Endodermal cell (in vitro differentiated cells): ENCODE results near the gene PTGES3. TPM values are rescaled to one million over a fixed set of nuclear protein-coding genes. Genes with fewer than 3 reads are reported as not detected.
A peak's percentile ranks its signal among the peaks of the same experiment; 100 is the strongest.

Experiments
- DNase-seq: peaks from one replicate; pipeline ENCODE4 v3.0.0-alpha.2; 2017
- H3K27ac ChIP-seq: 2 replicates; pipeline ENCODE4 v1.5.1; 2013; ENCODE audit warnings: mild to moderate bottlenecking, low read depth, low read length, moderate library complexity
- H3K27me3 ChIP-seq: 2 replicates; pipeline ENCODE4 v1.6.1; 2013; ENCODE audit warnings: mild to moderate bottlenecking, low read length, moderate library complexity; ENCODE audit not compliant: insufficient read depth, control insufficient read depth, poor library complexity, severe bottlenecking
- H3K36me3 ChIP-seq: 2 replicates; pipeline ENCODE4 v1.7.0; 2013; ENCODE audit warnings: mild to moderate bottlenecking, low read length, moderate library complexity; ENCODE audit not compliant: control insufficient read depth, insufficient read depth
- H3K4me1 ChIP-seq: one replicate; pipeline ENCODE4 v1.7.0; 2013; ENCODE audit warnings: low read length; ENCODE audit not compliant: control insufficient read depth, insufficient read depth
- H3K4me3 ChIP-seq: 2 replicates; pipeline ENCODE4 v1.5.1; 2013; ENCODE audit warnings: mild to moderate bottlenecking, low read length, moderate library complexity
- H3K9ac ChIP-seq: 2 replicates; pipeline ENCODE4 v1.6.1; 2013; ENCODE audit warnings: mild to moderate bottlenecking, low read length, moderate library complexity; ENCODE audit not compliant: poor library complexity, severe bottlenecking; ENCODE audit errors: extremely low read depth
- H3K9me3 ChIP-seq: 2 replicates; pipeline ENCODE4 v1.6.1; 2013; ENCODE audit warnings: mild to moderate bottlenecking, low read length, moderate library complexity; ENCODE audit not compliant: control insufficient read depth
- H3K27ac Mint-ChIP-seq: 2 replicates; pipeline ENCODE4 v1.8.0; 2020; ENCODE audit warnings: mixed read lengths
- H3K27me3 Mint-ChIP-seq: 2 replicates; pipeline ENCODE4 v1.8.0; 2021; ENCODE audit warnings: mild to moderate bottlenecking, mixed read lengths; ENCODE audit not compliant: insufficient read depth
- H3K36me3 Mint-ChIP-seq: 2 replicates; pipeline ENCODE4 v1.8.0; 2020; ENCODE audit warnings: low read depth, mixed read lengths
- H3K4me1 Mint-ChIP-seq: 2 replicates; pipeline ENCODE4 v1.8.0; 2020; ENCODE audit warnings: mixed read lengths
- H3K4me3 Mint-ChIP-seq: 2 replicates; pipeline ENCODE4 v1.8.0; 2020; ENCODE audit warnings: mild to moderate bottlenecking, moderate library complexity, mixed read lengths
- H3K9me3 Mint-ChIP-seq: 2 replicates; pipeline ENCODE4 v1.8.0; 2020; ENCODE audit warnings: mild to moderate bottlenecking, mixed read lengths
- WGBS, 2 experiments: methylation state at CpG; one replicate each; pipeline versions ENCODE4 v1.1.5 to v1.1.7; 2013; ENCODE audit warnings: missing lambda C conversion rate in 2 of 2, mixed read lengths in 1 of 2; ENCODE audit not compliant: insufficient coverage in 1 of 2, insufficient read length in 1 of 2; 5-methylcytosine and 5-hydroxymethylcytosine counted together
- total RNA-seq, 2 donors: library from RNA; stranded (reverse); fragmentation: NEBNext Ultra II Directional in 1 of 2; extraction: Animal tissue kit (Norgen Biotek cat#: 25700) in 1 of 2; gene quantifications; 2 replicates in 1 of 2; 3 replicates in 1 of 2; pipeline ENCODE4 v1.2.1, GENCODE V29; 2021
- TF ChIP-seq, protein P1 (sequence below): fragments of 200-600 bp; sonication (generic); conservative IDR thresholded peaks from 2 replicates; pipeline ENCODE4 v1.5.0; 2021; ENCODE audit warnings: antibody characterized with exemption, mild to moderate bottlenecking

The PTGES3 gene
- total RNA-seq, 2 donors from 2014 or later, result 275 to 320 TPM

GRCh38 chr12:56688846-56689109 lies 694 bp upstream of the PTGES3 start:
- Histone ChIP-seq H3K9ac (peak overlapping the region; percentile 78), H3K9me3 (peaks cover 5% of the 10 kb centered on the region), H3K36me3 (peaks cover 17% of the 10 kb centered on the region), H3K27ac (peak overlapping the region; percentile 99), H3K4me1 (no peaks in the 10 kb centered on the region), H3K4me3 (peak overlapping the region; percentile 97), H3K27me3 (no peaks in the 10 kb centered on the region)
- TF ChIP-seq, protein P1, sequence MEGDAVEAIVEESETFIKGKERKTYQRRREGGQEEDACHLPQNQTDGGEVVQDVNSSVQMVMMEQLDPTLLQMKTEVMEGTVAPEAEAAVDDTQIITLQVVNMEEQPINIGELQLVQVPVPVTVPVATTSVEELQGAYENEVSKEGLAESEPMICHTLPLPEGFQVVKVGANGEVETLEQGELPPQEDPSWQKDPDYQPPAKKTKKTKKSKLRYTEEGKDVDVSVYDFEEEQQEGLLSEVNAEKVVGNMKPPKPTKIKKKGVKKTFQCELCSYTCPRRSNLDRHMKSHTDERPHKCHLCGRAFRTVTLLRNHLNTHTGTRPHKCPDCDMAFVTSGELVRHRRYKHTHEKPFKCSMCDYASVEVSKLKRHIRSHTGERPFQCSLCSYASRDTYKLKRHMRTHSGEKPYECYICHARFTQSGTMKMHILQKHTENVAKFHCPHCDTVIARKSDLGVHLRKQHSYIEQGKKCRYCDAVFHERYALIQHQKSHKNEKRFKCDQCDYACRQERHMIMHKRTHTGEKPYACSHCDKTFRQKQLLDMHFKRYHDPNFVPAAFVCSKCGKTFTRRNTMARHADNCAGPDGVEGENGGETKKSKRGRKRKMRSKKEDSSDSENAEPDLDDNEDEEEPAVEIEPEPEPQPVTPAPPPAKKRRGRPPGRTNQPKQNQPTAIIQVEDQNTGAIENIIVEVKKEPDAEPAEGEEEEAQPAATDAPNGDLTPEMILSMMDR, result no peak
- peaks cover 28% of the 10 kb centered on the region for H3K36me3 Mint-ChIP-seq
- peak overlapping the region; percentile 99 for H3K4me3 Mint-ChIP-seq
- peaks cover 12% of the 10 kb centered on the region for H3K4me1 Mint-ChIP-seq
- H3K9me3 Mint-ChIP-seq, result no peaks in the 10 kb centered on the region
- 1 to 2% methylated on average over 6 to 7 of the region's 7 CpGs for WGBS, 2 experiments
- no peaks in the 10 kb centered on the region for H3K27me3 Mint-ChIP-seq
- peak overlapping the region; percentile 96 for H3K27ac Mint-ChIP-seq
- no peak for DNase-seq

GRCh38 chr12:56687223-56688128 lies 608 bp downstream of the PTGES3 start:
- H3K27me3 Mint-ChIP-seq, result no peaks in the 10 kb centered on the region
- Histone ChIP-seq H3K9ac (peak overlapping the region; percentile 99), H3K27ac (peak overlapping the region; percentile 99), H3K36me3 (peaks cover 23% of the 10 kb centered on the region), H3K4me3 (peak overlapping the region; percentile 97), H3K4me1 (no peaks in the 10 kb centered on the region), H3K27me3 (no peaks in the 10 kb centered on the region), H3K9me3 (peaks cover 5% of the 10 kb centered on the region)
- peaks cover 12% of the 10 kb centered on the region for H3K4me1 Mint-ChIP-seq
- H3K4me3 Mint-ChIP-seq, result peak overlapping the region; percentile 99
- H3K36me3 Mint-ChIP-seq, result peaks cover 32% of the 10 kb centered on the region
- H3K9me3 Mint-ChIP-seq, result no peaks in the 10 kb centered on the region
- TF ChIP-seq, protein P1, result no peak
- H3K27ac Mint-ChIP-seq, result peak overlapping the region; percentile 99
- WGBS, 2 experiments, result 0 to 1% methylated on average over 42 to 61 of the region's 62 CpGs
- DNase-seq, result peak; percentile 76

- 81 to 87% methylated on average over 3 to 8 of the region's 8 CpGs for WGBS, 2 experiments
- Histone ChIP-seq H3K9me3 (peaks cover 5% of the 10 kb centered on the region), H3K9ac (peak overlapping the region; percentile 9), H3K36me3 (peaks cover 42% of the 10 kb centered on the region), H3K27me3 (no peaks in the 10 kb centered on the region), H3K27ac (no peak overlapping the region), H3K4me1 (no peaks in the 10 kb centered on the region), H3K4me3 (peak overlapping the region; percentile 97)
- H3K4me3 Mint-ChIP-seq, result peak overlapping the region; percentile 99
- peak overlapping the region; percentile 49 for H3K27ac Mint-ChIP-seq
- H3K4me1 Mint-ChIP-seq, result peaks cover 12% of the 10 kb centered on the region
- DNase-seq, result peak; percentile 33
- TF ChIP-seq, protein P1, result no peak
- no peaks in the 10 kb centered on the region for H3K27me3 Mint-ChIP-seq
- H3K36me3 Mint-ChIP-seq, result peaks cover 51% of the 10 kb centered on the region
- H3K9me3 Mint-ChIP-seq, result no peaks in the 10 kb centered on the region
Observed at GRCh38 chr12:56684745-56685359, 3.2 kb downstream of the PTGES3 start.
